GM18909 (cell line): ENCODE results near the gene CCDC50.

Source experiments
- ATAC-seq: cut with Tn5 transposase; IDR thresholded peaks from one replicate; pipeline ENCODE4 v1.9.1; 2021; ENCODE audit warnings: mild to moderate bottlenecking; ENCODE audit not compliant: unreplicated experiment, poor library complexity

Gene CCDC50

DNA sequence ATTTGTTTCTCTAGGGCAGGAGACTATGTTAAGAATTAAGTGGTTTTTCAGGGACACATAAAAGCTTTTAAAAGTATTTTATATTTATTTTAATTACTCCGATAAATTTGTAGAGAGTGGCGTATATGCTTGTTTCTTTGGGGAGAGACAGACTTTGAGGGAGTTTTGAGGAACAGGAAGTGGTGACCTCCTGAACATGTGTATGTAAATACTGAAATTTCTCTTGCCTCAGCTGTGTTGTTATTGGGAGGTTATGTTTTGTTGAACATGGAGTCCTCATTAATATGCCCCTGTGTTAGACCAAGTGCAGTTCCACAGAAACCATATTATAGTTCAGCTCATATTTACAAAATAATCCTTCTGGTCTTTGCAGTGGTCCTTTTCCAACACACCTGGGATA lies 42.9 kb downstream of the CCDC50 start:
- ATAC-seq: no peak

DNA sequence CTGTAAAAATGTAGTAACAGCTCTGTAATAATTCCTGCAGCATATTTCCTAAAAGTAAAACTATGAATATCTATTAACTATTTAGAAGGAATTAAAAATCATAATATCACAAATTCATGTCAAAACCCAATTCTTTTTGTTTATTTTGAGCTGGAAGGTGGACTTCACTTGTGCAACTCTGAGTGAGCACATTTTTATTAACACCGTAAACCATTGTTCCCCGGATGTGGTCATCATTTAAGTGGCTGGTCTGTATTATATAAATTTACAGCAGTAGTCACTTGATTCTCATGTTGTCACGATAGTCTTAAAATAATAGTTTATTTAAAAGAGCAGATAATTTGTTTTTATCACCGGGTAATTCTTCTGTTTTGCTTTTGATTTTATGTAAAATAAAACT lies 44.1 kb downstream of the CCDC50 start:
- ATAC-seq: no peak

DNA sequence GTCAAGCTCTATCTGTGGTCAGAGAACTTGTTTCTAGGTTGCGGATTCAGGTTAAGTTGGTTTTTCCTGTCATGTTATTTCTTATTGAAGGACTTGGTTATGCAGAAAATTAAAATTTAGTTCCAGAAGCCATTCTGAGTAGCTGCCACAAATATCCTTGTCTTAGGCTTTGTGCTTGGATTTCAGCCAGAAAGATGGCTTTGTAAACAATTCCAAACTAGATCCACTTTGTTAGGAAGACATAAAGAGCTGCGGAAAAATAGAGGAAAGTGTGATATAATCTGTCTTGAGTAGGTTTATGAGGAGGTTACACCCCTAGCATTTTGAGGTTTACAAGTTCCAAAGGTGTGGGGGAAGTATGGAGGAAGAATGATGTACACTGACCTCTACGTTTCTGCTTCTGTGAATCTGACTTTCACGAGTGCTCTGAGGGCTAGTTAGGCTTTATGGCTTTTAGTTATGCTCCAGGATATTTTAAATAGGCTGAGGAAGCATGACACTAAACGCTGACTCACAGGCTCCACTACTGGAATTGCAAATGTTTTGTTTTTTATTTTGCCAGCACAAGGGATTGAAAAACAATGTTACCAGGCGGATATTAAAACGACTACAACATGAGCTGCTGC lies 47.4 kb downstream of the CCDC50 start:
- ATAC-seq: no peak

DNA sequence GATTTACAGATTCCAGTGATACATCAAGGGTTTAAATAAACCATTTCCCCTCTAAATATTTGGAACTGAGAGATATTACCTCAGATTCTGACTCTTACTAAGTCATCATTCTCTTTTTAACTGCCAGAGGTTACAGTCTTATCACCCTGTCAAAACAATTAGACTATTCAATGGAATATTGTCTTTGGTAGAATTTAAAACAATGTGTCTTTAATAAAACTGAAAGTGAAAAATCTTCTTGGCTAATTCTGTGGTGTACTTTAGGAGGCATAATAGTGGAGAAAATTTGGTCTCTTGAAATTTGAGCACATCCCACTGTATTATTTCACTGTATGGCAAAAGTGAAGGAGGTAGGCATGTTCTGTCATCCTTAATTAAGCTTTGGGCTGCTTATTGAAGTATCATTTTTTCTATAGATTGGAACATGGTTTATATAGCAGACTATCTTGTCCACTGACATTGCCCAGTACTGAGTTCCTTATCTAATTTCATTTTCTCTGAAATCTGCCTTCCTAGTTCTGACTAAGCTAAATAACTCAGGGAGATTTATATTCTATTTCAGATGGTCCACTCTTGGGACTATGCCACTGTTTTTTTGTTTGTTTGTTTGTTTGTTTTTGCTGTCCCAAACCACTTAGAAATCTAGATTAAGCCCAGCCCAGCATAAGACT lies 49.1 kb downstream of the CCDC50 start:
- ATAC-seq: no peak

DNA sequence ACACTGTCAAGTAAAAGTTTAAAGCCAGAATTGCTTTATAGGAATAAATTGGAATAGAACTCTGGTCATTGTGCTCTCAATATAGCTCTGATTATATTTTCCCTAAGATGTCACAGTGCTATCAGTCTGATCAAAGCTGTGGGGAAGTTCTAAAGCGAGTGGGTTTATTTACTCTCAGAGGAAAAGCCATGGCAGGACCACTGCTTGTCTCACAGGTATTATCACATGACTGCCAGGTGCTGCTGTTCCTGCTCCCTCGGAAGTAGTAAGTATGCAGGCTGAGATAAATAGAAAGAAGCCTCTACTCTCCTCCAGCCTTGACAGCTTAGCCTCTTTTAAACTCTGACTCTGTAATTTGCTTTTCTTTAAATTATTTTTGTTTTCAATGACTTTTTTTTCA lies 50.3 kb downstream of the CCDC50 start:
- no peak for ATAC-seq

DNA sequence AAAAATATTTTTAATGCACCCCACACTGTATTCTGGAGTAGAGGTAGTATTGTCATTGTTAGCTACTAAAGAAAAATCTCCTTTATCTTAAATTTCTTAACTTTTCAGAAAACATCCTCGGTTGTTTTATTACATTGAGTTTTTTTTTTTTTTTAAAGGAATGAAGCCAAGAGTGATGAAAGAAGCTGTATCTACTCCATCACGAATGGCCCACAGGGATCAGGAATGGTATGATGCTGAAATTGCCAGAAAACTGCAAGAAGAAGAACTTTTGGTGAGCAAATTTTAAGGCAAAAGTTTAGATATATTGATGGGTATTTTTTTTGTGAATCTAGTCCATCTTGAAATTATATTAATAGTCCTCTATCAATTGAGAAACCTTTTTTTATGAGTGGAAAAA lies 50.8 kb downstream of the CCDC50 start:
- no peak for ATAC-seq

DNA sequence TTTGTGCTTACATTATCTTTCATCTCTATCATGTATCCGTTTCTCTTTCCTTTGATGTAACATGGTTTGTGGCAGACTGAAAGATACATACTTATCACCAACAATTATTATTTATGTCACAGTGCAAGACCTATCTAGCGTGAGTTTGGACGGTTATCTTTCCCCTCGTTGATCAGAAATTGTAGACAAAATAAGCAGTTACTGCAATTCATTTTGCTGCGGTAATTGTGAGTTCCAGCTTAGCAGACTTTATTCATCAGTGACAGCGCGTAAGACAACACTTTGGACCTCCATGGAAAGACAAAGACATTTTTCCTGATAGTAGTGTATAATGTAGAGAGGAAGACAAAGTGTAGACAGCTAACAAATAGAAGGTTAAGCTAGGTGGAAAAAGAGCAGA lies 52.1 kb downstream of the CCDC50 start:
- no peak for ATAC-seq

DNA sequence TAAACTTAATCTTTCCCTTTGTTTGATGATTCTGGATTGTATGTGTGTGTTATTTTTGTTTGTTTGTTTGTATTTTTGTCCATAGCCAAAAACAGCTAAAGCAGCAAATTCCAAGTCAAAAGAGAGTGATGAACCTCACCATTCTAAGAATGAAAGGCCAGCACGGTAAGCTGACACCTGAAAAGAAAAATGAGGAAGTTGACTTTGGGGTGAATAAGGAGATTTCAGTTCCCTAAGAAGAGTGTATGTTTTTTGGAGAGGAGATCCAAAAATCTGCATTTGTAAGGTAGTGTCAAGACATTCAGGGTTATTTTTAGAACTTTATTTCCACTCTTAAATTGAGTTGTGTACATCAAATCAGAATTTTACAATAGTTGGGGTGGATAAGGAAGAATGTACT lies 53.5 kb downstream of the CCDC50 start:
- no peak for ATAC-seq

DNA sequence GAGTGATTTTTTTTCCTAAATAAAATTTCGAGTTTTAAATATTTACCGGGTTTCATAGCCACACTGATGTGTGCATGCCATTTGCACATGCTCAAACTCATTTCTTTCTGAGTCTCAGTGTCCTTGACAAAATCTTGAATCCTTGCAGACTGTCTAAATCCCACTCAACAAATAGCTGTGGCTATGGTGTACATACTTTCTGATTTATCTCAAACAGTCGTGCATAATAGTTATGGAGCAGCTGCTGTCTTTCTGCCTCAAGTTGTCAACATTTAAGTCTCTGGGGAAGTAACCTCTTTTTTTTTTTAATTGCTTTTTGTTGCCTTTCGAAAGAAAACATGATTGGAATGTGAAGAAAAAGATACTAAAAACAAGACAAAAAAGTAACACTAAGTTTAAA lies 53.9 kb downstream of the CCDC50 start:
- ATAC-seq: no peak

DNA sequence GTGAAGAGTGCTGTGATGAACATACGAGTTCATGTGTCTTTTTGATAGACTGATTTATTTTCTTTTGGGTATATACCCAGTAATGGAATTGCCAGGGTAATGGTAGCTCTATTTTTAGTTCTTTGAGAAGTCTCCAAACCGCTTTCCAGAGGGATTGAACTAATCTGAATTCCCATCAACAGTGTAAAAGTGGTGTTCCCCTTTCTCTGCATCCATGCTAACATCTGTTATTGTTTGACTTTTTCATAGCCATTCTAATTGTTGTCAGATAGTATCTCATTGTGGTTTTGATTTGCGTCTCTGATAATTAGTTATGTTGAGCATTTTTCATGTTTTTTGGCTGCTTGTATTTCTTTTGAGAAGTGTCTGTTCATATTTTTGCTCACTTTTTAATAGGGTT lies 55.9 kb downstream of the CCDC50 start:
- ATAC-seq: no peak

DNA sequence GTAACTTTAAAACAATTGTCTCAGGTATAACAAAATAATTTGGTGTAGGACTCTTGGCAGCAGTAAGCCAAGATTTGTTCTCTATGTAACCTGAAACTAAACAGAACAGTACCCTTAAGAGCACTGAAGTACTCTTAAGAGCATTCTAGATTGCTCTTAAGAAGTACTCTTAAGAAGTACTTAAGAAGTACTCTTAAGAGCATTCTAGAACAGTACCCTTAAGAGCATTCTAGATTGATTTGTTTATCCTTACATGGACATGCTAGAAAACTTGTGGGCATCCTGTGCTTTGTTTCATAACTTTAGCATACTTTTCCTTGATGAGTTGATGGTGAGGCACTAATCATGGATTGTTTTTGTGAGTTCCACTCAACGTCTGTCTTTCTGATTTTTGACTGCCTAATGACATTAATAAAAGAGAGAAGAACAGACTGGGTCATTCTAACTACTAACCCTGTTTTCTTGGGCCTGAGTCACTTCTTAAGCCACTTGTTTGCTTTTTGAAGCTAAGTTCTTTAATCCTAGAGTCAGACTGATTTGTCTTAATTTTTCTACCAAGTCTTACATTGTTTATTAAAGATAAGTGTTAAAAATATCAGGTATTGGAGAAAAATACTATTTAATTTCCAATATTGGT lies 58.4 kb downstream of the CCDC50 start:
- no peak for ATAC-seq

DNA sequence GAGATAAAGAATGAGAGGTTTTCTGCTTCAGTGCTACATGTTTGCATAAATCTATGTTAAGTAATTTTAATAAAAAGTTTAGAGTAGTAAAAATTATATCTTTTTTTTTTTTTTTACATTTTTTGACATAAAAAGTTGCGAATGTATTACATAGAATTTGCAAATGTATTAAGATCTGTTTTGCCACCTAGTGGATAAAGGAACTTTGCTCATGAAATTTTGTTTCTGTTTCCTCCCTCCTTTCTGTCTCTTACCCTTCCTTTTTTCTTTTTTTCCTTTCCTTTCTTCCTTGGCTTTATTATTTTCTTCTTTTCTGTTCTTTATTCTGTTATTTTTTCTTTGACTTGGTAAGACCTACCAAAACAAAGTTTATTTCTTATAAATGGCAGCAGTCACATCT lies 59.6 kb downstream of the CCDC50 start:
- ATAC-seq: no peak

DNA sequence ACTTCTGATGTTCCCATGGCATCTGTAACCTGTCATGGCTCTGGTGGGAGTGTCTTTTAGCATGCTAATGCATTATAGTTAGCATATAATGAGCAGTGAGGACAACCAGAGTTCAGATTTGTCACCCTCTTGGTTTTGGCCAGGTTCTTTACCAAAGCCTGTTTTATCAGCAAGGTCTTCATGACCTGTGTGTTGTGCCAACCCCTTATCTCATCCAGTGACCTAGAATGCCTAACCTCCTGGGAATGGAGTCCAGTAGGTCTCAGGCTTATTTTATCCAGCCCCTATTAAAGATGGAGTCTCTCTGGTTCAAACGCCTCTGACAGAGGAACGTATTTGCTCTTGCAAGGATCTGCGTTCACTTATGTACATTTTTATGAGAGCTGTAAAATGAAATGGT lies 61.4 kb downstream of the CCDC50 start:
- no peak for ATAC-seq

DNA sequence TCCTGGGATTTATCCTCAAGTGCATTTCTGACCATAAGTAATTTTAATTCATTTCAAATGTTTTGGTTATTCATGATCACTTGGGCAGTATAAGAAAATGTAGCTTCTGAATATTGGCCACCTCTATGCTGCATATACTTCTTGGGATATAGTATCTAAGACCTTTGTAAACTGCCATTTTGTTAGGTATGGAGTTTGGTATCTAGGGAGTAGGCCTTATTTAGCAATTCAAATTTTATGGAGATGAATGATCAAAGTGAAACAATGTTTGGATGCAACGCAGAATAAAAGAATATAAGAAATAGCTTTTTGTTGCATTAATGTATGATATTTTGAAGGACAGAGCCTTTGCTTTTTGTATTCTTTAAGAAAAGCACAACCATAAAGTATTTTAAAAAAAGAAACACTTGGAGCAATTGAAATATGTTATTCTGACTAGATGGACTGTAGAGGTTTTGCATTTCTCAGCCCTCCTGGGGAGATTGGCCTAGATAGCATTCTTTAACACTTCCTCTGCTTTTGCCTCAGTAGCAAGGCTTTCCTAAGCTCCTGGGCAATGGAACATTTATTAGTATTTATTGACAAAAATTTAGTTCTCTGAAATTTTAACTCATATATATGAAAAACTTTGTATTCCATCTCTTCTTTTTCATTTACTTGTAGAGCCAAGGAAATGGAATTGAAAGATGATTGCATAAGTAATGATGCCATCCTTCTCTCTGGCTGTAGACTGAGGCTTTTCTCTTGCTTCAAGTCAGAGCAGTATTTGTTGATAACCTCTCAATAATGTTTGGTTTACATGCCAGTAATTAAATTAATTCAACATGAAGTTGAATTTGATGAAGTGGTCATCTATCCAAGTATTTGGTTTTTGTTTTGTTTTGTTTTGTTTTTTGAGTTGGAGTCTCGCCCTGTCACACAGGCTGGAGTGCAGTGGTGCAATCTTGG lies 62.9 kb downstream of the CCDC50 start:
- no peak for ATAC-seq

DNA sequence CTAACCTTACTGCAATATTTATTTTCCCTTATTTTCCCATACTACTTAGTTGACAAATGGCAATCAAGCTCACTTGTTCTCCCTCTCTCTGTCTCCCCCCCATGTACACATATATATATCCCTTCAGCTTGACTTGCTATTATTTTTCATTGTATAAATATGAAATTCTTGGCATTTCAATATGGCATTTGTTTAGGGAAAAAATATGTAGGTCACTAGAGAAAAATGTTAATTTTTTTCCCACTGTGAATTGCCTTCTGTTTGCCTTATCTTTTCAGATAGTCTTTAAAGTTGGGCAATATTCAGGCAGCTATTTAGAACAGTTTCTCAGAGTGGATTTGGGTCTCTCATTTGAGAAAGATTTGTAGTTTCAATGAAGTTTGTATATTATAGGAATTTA lies 64.0 kb downstream of the CCDC50 start:
- ATAC-seq: no peak

DNA sequence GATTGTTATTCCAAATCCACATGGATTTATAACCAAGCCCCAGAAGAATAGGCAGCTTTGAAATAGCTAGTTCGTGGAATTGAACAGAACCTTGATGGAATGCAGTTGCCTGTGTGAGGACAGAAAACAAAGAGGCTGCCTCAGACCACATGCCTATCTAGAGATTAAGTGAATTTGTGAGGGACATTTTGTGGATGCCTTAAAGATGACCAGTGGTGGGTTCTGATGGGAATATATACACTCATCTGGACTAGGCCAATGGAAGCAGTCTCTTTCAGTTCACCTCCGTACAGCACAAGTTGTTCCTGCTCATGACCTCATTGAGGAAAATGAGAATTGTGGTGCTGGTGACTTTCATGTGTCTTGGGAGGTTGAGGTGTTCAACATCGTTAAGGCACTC lies 68.6 kb downstream of the CCDC50 start:
- ATAC-seq: no peak

DNA sequence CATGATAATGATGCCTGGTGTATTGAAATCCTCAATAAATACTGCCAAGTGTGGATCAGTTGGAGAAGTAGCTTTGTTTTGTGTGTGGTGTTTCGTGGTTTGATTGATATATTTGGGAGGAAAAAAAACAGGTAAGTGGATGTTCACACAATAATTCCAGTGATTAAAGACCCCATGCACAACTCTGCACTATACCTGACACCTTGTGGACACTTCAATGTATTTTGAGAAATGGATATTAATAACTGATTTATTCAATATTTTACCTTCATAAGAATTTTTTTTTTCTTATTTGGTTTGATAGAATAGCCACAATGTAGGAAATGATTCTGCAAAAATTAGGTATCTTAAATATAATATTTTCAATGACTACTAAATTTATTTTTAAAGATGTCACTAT lies 69.4 kb downstream of the CCDC50 start:
- ATAC-seq: no peak

DNA sequence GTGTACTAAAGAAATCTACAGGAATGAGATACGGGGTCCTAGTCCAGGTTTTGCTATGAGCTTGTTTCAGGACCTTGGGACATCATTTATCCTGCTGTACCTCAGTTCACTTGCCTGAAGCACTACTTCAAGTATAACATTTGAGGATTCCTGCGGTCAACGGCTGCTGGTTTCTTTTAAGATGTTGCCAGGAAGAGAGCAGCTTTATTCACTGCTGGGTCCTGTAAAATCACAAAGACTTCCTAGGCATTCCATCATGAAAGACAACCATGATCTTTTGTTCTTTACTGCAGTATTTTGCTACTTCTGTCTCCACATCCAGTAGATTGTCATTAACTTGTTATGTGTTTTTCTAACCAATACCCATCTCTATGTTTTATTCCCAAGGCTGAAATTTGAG lies 70.7 kb downstream of the CCDC50 start:
- no peak for ATAC-seq

DNA sequence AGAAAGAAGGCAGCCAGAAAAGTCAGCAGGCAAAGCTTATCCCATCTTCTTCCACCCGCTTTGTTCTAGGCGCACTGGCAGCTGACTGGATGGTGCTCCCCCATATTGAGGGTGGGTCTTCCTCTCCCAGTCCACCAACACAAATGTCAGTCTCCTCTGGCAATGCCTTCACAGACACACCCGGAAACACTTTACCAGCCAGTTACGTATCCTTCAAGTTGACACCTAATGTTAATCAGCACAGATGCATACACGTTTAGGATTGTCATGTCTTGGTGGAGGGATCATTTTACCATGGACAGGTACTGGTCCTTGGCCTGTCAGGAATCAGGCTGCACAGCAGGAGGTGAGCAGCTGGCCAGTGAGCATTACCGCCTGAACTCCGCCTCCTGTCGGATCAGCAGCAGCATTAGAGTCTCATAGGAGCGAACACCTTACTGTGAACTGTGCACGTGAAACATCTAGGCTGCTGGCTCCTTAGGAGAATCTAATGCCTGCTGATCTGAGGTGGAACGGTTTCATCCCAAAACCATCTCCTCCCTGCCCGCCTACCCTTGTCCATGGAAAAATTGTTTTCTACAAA lies 72.7 kb downstream of the CCDC50 start:
- no peak for ATAC-seq

DNA sequence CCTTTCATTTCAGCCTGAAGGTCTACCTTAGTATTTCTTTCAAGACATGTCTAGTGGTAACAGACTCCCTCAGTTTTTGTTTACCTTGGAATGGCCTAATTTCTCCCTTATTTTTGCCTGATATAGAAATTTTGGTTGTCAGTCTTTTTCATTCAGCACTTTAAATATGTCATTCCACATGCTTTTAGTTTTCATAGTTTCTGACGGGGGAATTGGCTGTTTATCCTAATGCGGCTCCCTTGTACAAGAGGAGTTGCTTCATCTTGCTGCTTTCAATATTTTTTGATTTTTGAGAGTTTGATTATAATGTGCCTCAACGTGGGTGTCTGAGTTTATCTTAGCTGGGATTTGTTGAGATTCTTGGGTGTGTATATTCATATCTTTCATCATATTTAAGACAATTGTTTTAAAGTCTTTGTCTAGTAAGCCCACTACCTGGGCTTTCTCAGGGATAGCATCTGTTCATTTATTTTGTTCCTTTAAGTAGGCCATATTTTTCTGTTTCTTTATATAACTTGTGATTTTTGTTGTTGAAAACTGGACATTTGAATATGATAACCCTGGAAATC lies 80.7 kb downstream of the CCDC50 start:
- no peak for ATAC-seq
